ENCODE measurements around the gene TOMM20. TPM values are rescaled to one million over a fixed set of nuclear protein-coding genes. Genes with fewer than 3 reads are reported as not detected.

TOMM20 gene
- total RNA-seq, 2 donors from 2014 or later = 237 to 252 TPM

Other genes starting within 250 kb of the TOMM20 start
- 100 to 1,000 TPM; 104 to 127 TPM for gene RBM34, start 32.4 kb upstream of the TOMM20 start, total RNA-seq
- gene ARID4B, start 199.3 kb upstream of the TOMM20 start, total RNA-seq = 10 to 100 TPM; 40.6 to 43.1 TPM
- 10 to 100 TPM; 56.3 to 64.6 TPM for gene GGPS1, start 199.7 kb upstream of the TOMM20 start, total RNA-seq
- 10 to 100 TPM; 31.8 to 33.3 TPM for gene TBCE, start 238.6 kb upstream of the TOMM20 start, total RNA-seq

All from endodermal cell (in vitro differentiated cells).